Fibroblast of peridontal ligament (primary cell): Measurements from ENCODE around the gene GPX5.
"Not testable (repeated sequence)": the region's sequence is repeated elsewhere in the genome, so short reads cannot be mapped to it uniquely, and the experiment has no call there.

Source experiments
- DNase-seq: peaks from one replicate; pipeline ENCODE4 v3.0.0-alpha.2; 2010; ENCODE audit errors: extremely low read depth

Gene GPX5, protein sequence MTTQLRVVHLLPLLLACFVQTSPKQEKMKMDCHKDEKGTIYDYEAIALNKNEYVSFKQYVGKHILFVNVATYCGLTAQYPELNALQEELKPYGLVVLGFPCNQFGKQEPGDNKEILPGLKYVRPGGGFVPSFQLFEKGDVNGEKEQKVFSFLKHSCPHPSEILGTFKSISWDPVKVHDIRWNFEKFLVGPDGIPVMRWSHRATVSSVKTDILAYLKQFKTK

DNA sequence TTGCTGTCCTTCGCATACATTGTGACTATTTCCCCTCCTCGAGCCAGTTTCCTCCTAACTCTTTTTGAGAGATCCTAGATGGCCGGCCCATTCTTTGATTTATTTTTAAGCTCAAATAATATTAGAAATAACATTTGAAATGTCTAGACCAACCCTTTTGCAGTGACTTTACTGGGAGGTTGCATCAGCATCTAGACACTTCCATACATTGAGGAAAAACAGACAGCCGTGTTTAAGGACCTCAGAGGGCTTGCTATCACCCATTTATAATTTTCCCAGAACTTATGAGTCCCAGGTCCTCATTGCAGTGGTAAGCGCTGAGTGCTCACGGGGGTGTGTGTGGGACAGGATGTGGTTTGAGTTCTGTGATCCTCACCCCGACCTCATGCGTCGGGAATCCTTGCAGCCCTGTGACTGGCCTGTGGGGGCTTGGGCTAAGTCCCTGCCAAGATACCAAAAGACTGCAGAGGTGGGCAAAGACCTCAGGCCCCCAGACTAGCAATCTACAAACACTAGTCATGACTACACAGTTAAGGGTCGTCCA, at the start of gene GPX5:
Gene GPX5 (plus strand): TSS at position 386 of the 544 bp plus-strand sequence. CDS start 133 bp downstream, at position 519.
- DNase-seq = no peak

DNA sequence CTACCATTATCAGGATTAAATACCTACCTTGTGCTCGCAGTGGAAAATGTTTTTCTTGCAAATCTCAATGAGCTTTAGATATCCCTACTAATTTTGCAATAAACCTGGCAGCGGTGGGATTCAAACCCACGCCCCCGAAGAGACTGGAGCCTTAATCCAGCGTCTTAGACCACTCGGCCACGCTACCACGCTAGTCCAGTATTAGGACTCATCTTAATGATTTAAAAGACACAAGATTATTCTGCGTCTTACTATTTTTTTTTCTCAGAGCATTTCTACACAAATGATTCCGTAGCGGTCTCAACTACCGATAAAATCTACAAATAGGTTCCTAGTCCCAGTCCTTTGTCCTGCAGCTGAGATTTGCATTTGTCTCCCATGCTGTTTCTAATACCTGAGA, 47.2 kb upstream of the GPX5 start:
- no peak for DNase-seq

DNA sequence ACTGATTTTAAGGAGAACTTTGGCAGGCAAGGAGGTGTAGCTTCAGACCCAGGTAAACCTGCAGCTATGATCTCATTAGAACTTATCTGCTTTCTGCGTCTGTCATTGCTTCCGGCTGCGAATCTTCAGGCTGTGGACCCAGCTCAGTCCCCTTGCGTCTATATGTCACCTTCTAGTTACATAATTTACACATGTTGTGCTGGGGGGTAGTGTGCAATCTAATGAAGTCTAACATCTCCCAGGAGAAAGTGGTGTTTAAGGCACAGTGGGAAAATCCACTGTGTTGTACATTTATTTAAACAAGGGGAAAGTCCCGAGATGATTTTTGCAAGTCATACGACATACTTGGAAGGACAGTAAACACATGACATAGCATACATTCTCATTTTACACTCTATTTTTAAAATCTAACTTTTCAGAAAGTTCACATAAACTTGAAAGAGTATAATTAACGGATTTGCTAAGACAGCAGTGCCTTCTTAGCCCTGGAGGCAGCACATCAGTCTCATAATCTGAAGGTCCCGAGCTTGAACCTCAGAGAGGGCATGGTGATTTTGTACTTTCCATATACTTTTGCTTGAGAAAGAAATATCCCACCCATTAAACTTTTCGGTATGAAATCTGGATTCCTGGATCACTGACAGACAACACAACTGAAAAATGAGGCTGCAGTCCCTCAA, 45.3 kb upstream of the GPX5 start:
- no peak for DNase-seq

DNA sequence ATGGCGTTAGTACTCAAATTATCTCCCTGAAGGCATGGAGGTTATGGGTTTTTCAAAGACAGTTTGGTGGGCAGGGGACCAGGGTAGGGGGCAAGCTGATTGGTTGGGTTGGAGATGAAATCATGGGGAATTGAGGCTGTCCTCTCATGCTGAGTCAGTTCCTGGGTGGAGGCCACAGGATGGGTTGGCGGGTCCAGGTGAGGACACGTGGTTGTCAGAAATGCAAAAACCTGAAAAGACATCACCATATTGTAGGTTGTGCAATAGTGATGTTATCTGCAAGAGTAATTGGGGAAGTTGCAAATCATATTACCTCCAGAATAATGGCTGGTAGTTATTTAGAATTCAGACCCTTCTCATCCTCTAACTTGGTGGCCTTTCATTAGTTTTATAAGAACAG, 40.2 kb upstream of the GPX5 start:
- no peak for DNase-seq

DNA sequence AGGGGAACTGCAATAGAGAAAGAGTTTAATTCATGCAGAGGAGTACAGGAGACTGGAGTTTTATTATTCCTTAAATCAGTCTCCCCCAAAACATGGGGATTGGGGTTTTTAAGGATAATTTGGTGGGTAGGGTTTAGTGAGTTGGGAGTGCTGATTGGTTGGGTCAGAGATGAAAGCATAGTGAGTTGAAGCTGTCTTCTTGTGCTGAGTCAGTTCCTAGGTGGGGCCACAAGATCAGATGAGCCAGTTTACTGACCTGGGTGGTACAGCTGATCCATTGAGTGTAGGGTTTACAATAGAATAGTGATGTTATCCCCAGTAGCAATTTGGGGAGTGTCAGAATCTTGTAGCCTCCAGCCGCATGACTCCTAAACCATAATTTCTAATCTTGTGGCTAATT, 39.1 kb upstream of the GPX5 start:
- no peak for DNase-seq

DNA sequence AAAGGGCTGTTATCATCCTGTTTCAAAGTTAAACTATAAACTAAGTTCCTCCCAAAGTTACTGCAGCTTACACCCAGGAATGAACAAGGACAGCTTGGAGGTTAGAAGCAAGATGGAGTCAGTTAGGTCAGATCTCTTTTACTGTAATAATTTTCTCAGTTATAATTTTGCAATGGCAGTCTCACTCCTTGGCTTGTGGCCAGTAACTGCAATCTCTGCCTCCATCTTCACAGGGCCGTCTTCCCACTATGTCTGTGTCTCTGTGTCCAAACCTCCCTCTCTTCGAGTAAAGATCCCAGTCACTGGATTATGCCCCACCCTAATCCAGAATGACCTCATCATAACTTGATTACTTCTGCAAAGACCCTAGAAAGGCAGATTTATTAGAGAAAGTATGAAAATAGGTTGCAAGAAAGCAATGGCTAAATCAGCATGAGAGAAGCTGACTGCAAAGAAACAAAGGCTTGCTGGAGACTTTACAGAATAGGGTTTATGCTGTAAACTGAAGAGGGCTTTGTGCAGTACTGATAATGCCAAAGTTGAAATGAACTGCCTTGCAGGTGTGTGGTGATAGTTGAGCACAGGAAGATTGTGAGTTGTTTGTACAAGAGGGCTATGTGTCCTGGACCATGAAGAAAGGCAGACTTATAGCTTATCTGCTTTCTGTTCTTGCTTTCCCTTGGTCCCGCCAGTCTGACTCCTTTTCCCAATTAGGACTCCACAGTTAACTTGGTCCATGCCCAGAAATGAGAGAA, 38.5 kb upstream of the GPX5 start:
- DNase-seq = no peak

DNA sequence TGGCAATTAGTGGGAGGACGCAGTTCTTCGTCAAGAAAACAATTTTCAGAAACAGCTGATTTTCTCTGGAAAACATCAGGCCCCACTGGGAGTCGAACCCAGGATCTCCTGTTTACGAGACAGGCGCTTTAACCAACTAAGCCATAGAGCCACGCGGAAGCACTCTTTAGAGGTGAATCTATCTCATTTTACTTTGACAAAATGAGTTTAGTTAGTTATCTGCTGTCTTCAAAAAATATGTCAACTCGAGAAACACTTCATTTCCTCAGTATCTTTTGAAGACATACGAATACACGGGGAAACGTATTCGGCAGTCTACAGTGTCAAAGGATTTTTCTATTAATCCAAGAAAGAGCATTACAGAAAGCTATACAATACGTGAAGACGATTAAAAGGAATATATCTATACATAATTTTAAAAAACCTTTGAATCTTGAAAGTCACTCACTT, 36.7 kb upstream of the GPX5 start:
- DNase-seq = peak; percentile 89

- peak; percentile 78 for DNase-seq
These were observed 36.1 kb upstream of the GPX5 start for GRCh38 chr6:28489366-28490204.

- no peak for DNase-seq
These were observed 35.3 kb upstream of the GPX5 start for GRCh38 chr6:28490205-28490890.

DNA sequence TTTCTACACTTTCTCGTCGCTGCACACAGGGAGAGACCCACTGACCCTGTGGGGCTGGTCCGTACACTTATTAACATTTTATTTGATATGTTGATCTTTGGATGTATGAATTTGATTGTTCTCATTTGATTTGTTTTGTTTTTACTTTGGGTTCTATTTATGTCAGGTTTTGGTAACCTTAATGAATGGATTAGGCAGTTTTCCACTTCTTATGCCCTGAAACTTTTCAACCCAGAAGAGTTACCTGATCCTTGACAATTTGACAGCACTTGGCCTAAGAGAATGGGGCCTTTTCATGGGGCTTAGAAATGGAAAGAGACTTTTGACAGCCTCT, 33.7 kb upstream of the GPX5 start:
- no peak for DNase-seq

- peak; percentile 6 for DNase-seq
These were observed 29.4 kb upstream of the GPX5 start for GRCh38 chr6:28496099-28496779.

DNA sequence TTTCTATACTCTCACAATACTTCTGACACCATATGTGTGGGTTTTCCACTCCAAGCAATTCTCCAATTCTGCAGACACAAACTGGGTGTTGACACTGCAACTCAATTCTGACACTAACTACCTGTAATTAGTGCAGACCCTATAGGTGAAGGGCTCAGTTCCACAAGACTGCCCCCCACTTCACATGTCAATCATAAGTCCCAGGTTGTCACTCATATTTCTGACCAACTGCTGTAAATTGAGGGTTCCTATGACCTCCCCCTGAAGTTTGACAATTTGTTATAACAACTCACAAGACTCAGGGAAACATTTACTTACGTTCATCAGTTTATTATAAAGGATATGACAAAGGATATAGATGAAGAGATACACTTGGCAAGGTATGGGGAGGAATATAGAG, 28.4 kb upstream of the GPX5 start:
- no peak for DNase-seq

DNA sequence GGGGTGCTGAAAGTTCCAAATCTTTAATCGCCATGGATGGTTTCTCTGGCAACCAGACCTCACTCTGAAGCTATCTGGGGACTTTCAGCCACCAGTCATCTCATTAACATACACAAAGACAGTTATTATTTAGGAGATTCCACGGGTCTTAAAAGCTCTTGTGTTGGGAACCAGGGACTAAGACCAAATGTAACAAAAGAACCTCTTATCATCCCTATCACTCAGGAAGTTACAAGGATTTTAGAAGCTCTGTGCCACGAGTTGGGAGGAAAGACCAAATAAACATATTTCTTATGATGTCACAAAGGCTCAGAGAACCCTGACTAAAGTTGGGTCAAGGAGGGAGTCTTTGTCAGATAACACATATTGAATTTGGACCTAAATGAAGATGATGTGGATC, 27.8 kb upstream of the GPX5 start:
- no peak for DNase-seq

GRCh38 chr6:28501259-28501658, 24.4 kb upstream of the GPX5 start:
- no peak for DNase-seq

GRCh38 chr6:28502136-28502535, 23.5 kb upstream of the GPX5 start:
- DNase-seq = not testable (repeated sequence)

DNA sequence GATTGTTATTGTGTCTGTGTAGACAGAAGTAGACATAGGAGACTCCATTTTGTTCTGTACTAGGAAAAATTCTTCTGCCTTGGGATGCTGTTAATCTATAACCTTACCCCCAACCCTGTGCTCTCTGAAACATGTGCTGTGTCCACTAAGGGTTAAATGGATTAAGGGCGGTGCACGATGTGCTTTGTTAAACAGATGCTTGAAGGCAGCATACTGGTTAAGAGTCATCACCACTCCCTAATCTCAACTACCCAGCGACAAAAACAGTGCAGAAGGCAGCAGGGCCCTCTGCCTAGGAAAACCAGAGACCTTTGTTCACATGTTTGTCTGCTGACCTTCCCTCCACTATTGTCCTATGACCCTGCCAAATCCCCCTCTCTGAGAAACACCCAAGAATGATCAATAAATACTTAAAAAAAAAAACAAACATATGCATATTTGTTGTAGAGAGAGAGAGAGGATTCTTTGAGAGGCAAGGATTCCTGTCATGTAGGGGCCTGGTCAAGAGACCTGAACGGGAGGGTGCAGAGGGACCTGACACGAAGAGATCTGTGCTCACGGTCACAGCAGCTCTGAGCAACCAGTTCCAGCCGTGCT, 22.9 kb upstream of the GPX5 start:
- not testable (repeated sequence) for DNase-seq

GRCh38 chr6:28505733-28506132, 19.9 kb upstream of the GPX5 start:
- DNase-seq = no peak

GRCh38 chr6:28506807-28507475, 18.7 kb upstream of the GPX5 start:
- no peak for DNase-seq

GRCh38 chr6:28511628-28512300, 13.9 kb upstream of the GPX5 start:
- no peak for DNase-seq
